GM18499 (cell line): ENCODE measurements around the gene TMEM45A.

ENCODE experiments used
- ATAC-seq: cut with Tn5 transposase; IDR thresholded peaks from one replicate; pipeline ENCODE4 v1.9.1; 2021; ENCODE audit warnings: moderate number of reproducible peaks; ENCODE audit not compliant: insufficient read depth, unreplicated experiment

The TMEM45A gene

GRCh38 chr3:100606894-100607512, 114.6 kb downstream of the TMEM45A start:
- peak; percentile 82 for ATAC-seq

DNA sequence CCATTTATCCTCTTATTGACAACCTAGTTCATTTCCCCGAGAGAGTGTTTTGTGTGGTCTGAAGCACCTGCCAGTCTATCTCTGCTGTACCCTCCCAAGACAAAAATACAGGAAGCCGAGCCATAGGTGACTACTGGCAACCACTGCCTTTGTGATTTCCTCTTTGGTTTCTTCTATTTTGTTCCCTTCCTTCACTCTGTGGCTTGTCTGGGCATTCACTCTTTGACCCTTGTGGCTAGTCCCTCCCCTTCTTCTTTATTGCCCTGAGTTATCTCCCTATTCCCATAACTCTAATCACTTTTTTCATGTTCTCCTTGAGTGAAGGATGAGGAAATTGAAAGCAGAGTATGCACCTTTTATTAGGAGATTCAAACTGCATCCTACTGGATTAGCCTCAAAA, 116.9 kb downstream of the TMEM45A start, which contains the start of gene ADGRG7:
TSS of gene ADGRG7 (plus strand) at position 297 of the 400 bp plus-strand sequence. CDS start 256 bp downstream, outside the sequence.
- ATAC-seq, result no peak

- ATAC-seq, result no peak
These were observed 117.5 kb downstream of the TMEM45A start for GRCh38 chr3:100609963-100610362.

GRCh38 chr3:100611221-100611620, 118.8 kb downstream of the TMEM45A start:
- no peak for ATAC-seq

DNA sequence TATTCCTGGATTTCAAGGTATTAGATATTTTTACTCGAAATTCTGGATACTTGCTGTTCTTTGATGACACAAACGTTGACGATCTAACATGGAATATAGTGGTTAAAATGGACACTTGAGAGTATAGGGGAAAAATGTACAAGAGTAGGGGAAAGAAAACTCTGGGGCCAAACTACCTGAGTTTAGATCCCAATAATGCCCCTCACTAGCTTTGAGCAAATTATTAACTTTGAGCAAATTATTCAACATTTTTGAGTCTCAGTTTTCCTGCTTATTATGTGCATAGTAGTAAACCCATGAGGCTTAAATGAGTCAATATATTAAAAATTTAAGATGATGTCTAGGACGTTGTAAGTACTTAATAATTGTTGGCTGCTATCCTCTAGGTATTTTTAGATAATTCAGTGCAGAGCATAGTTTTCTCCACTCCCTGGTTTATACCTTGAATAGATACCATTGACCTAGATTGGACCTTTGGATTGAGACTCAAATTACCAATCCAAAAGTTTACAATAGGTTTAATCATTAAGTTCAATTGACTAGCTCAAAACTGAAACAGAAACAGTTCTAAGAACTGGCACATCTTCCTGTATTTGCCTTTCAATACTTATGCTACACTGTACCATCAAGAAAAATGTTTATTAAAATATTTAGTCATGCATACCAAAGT, 121.4 kb downstream of the TMEM45A start:
- no peak for ATAC-seq

DNA sequence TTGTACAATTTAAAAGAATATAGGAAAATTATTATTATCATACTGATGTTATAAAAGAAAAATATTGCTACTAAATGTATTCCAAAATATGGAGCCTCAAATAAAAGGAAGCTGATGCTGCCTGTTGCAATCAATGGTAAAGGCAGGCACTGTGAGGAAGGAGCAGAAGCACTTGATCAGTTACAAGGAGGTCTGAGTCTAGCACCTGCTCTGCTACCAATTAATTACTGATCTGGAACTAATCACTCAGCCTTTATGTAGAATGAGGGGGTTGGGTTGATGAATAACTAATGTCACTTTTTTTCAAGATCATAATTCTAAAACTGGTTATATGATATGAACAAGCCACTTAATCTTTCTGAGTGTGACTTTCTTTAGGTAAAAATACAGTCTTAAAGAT, 122.5 kb downstream of the TMEM45A start:
- no peak for ATAC-seq

GRCh38 chr3:100615684-100616083, 123.3 kb downstream of the TMEM45A start:
- no peak for ATAC-seq

DNA sequence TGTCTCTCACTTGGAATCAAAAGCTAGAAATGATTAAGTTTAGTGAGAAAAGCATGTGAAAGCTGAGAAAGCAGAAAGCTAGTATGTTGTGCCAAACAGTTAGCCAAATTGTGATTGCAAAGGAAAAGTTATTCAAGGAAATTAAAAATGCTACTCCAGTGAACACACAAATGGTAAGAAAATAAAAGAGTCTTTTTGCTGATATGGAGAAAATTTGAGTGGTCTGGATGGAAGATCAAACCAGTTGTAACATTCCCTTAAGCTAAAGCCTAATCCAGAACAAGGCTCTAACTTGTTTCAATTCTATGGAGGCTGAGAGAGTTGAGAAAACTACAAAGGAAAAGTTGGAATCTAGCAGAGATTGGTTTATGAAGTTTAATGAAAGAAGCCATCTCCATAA, 128.8 kb downstream of the TMEM45A start:
- ATAC-seq, result no peak
